Mesendoderm (in vitro differentiated cells): ENCODE data around the gene LRRC4C.

Experiments
- DNase-seq: peaks from one replicate; pipeline ENCODE4 v3.0.0; 2013
- H2AK5ac ChIP-seq: 2 replicates; pipeline ENCODE4 v1.6.1; 2013; ENCODE audit warnings: low read length, inconsistent platforms
- H2BK120ac ChIP-seq: 2 replicates; pipeline ENCODE4 v1.6.1; 2013; ENCODE audit warnings: low read depth, mild to moderate bottlenecking, low read length, moderate library complexity, mixed read lengths
- H2BK15ac ChIP-seq: replicated peaks from 2 replicates; pipeline ENCODE4 v1.6.1; 2013; ENCODE audit warnings: low read depth, mild to moderate bottlenecking, moderate library complexity
- H2BK5ac ChIP-seq: 2 replicates; pipeline ENCODE4 v1.6.1; 2013; ENCODE audit warnings: low read length, inconsistent platforms
- H3K18ac ChIP-seq: 2 replicates; pipeline ENCODE4 v1.6.1; 2013; ENCODE audit warnings: mild to moderate bottlenecking, low read length, mixed read lengths
- H3K23ac ChIP-seq: one replicate; pipeline ENCODE4 v1.6.1; 2013; ENCODE audit warnings: low read length
- H3K27ac ChIP-seq: 2 replicates; pipeline ENCODE4 v1.5.1; 2013; ENCODE audit warnings: low read depth, mild to moderate bottlenecking, inconsistent platforms, low read length, moderate library complexity
- H3K27me3 ChIP-seq: 2 replicates; pipeline ENCODE4 v1.6.1; 2013; ENCODE audit warnings: low read length, control low read depth, mild to moderate bottlenecking, inconsistent platforms; ENCODE audit not compliant: insufficient read depth, poor library complexity
- H3K36me3 ChIP-seq: 2 replicates; pipeline ENCODE4 v1.6.1; 2013; ENCODE audit warnings: low read length, inconsistent platforms; ENCODE audit not compliant: control insufficient read depth, insufficient read depth
- H3K4ac ChIP-seq: one replicate; pipeline ENCODE4 v1.6.1; 2013; ENCODE audit warnings: low read depth, mild to moderate bottlenecking, low read length, moderate library complexity
- H3K4me1 ChIP-seq: 2 replicates; pipeline ENCODE4 v1.6.1; 2013; ENCODE audit warnings: low read depth, low read length, inconsistent platforms; ENCODE audit not compliant: control insufficient read depth
- H3K4me2 ChIP-seq: 2 replicates; pipeline ENCODE4 v1.6.1; 2013; ENCODE audit warnings: low read length
- H3K4me3 ChIP-seq: 2 replicates; pipeline ENCODE4 v1.5.1; 2013; ENCODE audit warnings: mild to moderate bottlenecking, low read length
- H3K56ac ChIP-seq: one replicate; pipeline ENCODE4 v1.6.1; 2013; ENCODE audit warnings: low read length
- H3K79me1 ChIP-seq: 2 replicates; pipeline ENCODE4 v1.6.1; 2013; ENCODE audit warnings: low read length, inconsistent platforms
- H3K79me2 ChIP-seq: 2 replicates; pipeline ENCODE4 v1.6.1; 2013; ENCODE audit warnings: mild to moderate bottlenecking, low read length; ENCODE audit not compliant: control insufficient read depth, insufficient read depth
- H3K9ac ChIP-seq: 2 replicates; pipeline ENCODE4 v1.6.1; 2013; ENCODE audit warnings: low read length, inconsistent platforms
- H4K5ac ChIP-seq: one replicate; pipeline ENCODE4 v1.6.1; 2013; ENCODE audit warnings: low read length
- H4K8ac ChIP-seq: one replicate; pipeline ENCODE4 v1.6.1; 2013; ENCODE audit warnings: low read depth, mild to moderate bottlenecking, control low read depth, low read length, moderate library complexity
- WGBS: extraction: QIAGEN DNeasy Blood & Tissue Kit; methylation state at CpG from one replicate; pipeline ENCODE4 v1.1.7; 2013; ENCODE audit warnings: low lambda C conversion rate, missing lambda C conversion rate; ENCODE audit not compliant: insufficient coverage; ENCODE audit errors: extremely low coverage; 5-methylcytosine and 5-hydroxymethylcytosine counted together

LRRC4C gene

DNA sequence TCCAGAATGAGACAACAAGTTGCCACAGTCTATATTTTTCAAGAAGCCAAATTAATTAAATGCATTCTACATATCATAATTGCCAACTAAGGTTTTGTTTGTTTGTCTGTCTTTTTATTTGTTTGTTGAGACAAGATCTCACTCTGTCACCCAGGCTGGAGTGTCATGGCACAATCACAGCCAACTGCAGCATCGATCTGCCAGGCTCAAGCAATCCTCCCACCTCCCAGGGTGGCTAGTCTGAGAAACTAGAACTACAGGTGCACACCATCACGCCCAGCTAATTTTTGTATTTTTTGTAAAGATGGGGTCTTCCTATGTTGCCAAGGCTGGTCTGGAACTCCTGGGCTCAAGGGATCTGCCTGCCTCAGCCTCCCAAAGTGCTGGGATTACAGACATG, 140.0 kb downstream of the LRRC4C start:
- no peak for DNase-seq
- Histone ChIP-seq H3K79me2 (no peaks in the 10 kb centered on the region), H3K23ac (no peak overlapping the region), H3K9ac (no peak overlapping the region), H3K79me1 (no peaks in the 10 kb centered on the region), H3K18ac (no peak overlapping the region), H3K27me3 (no peaks in the 10 kb centered on the region), H2BK120ac (no peak overlapping the region), H4K8ac (no peak overlapping the region), H3K36me3 (no peaks in the 10 kb centered on the region), H2AK5ac (no peak overlapping the region), H3K4me1 (no peaks in the 10 kb centered on the region), H3K4me2 (no peak overlapping the region), H3K4ac (no peak overlapping the region), H4K5ac (no peak overlapping the region), H2BK15ac (no peak overlapping the region), H3K27ac (no peak overlapping the region), H3K4me3 (no peak overlapping the region), H3K56ac (no peak overlapping the region), H2BK5ac (no peak overlapping the region)
- WGBS = no CpG with 5 or more reads among the region's 2 CpGs

DNA sequence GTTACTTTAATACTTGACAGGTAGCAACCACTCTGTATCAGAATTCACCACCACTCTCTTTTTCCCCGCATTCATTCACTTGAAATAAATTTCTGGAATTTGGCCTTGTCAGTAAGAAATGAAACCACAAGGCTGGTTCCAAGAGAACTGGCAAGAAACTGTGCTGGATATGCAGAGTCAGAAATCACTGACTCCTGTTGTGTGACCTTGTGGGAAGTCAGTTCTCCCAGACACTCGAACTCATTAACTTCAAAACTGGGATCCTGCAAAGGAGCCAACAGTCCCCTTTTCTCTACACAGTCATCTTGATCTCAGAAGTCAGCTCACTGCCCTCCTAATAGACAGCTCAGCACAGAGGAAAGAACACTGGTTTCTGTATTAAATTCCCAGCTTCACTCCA, 142.7 kb downstream of the LRRC4C start:
- Histone ChIP-seq H3K4me2 (no peak overlapping the region), H3K4me1 (no peaks in the 10 kb centered on the region), H3K27me3 (no peaks in the 10 kb centered on the region), H3K56ac (no peak overlapping the region), H3K79me1 (no peaks in the 10 kb centered on the region), H3K4me3 (no peak overlapping the region), H2BK15ac (no peak overlapping the region), H3K27ac (no peak overlapping the region), H4K8ac (no peak overlapping the region), H3K79me2 (no peaks in the 10 kb centered on the region), H3K23ac (no peak overlapping the region), H2BK5ac (no peak overlapping the region), H2AK5ac (no peak overlapping the region), H2BK120ac (no peak overlapping the region), H3K4ac (no peak overlapping the region), H3K9ac (no peak overlapping the region), H3K36me3 (no peaks in the 10 kb centered on the region), H4K5ac (no peak overlapping the region), H3K18ac (no peak overlapping the region)
- DNase-seq = no peak
- no CpG with 5 or more reads among the region's 2 CpGs for WGBS

DNA sequence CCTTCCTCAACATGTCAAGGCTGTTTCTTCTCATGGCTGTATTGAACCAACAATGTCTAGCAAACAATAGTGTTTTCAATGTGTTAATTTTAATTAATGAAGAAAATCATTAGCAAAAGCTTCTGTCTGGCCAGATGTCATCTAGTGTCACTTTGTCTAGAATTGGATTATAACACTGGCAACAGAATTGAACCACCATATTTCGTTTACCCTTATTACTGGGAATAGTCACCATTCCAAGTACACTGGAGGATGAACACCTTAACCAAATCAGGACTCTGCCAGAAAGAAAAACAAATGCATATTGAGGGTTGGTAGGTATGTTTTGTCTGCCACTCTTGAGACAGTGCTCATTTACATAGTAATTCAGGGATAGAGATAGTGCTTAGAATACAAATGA, 146.2 kb downstream of the LRRC4C start:
- no CpG with 5 or more reads among the region's 1 CpG for WGBS
- Histone ChIP-seq H3K18ac (no peak overlapping the region), H3K56ac (no peak overlapping the region), H3K27ac (no peak overlapping the region), H2BK15ac (no peak overlapping the region), H3K23ac (no peak overlapping the region), H3K27me3 (no peaks in the 10 kb centered on the region), H2AK5ac (no peak overlapping the region), H3K4ac (no peak overlapping the region), H3K79me1 (no peaks in the 10 kb centered on the region), H4K8ac (no peak overlapping the region), H2BK120ac (no peak overlapping the region), H3K79me2 (no peaks in the 10 kb centered on the region), H3K4me2 (no peak overlapping the region), H3K9ac (no peak overlapping the region), H4K5ac (no peak overlapping the region), H3K4me1 (peaks cover 2% of the 10 kb centered on the region), H3K4me3 (no peak overlapping the region), H2BK5ac (no peak overlapping the region), H3K36me3 (no peaks in the 10 kb centered on the region)
- DNase-seq = no peak

DNA sequence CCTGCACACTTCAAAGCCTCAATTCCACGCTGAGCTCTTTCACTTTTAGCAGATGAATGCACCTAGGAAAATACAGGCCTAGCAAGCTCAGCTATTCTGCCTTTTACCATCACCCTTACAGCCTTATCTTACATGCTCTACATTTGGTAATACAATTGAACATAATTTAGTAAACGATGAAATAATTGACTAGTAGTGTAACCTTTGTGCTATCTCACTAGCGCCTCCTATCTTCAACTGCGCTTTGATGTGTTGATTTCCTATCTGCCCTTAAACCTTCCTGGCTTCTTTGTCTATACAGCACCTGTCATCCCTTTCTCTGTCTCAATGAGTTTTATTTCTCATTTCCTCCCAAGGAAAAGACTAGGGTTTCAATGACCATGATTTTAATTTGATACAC, 149.7 kb downstream of the LRRC4C start:
- H3K23ac ChIP-seq = no peak overlapping the region
- no peak overlapping the region for H2BK5ac ChIP-seq
- DNase-seq = peak; percentile 55
- H3K79me1 ChIP-seq = no peaks in the 10 kb centered on the region
- H3K27me3 ChIP-seq = no peaks in the 10 kb centered on the region
- no peaks in the 10 kb centered on the region for H3K36me3 ChIP-seq
- H4K8ac ChIP-seq = no peak overlapping the region
- no CpG with 5 or more reads among the region's 4 CpGs for WGBS
- H3K4ac ChIP-seq = no peak overlapping the region
- peaks cover 2% of the 10 kb centered on the region for H3K4me1 ChIP-seq
- H3K4me3 ChIP-seq = no peak overlapping the region
- no peaks in the 10 kb centered on the region for H3K79me2 ChIP-seq
- H3K56ac ChIP-seq = no peak overlapping the region
- H3K4me2 ChIP-seq = no peak overlapping the region
- no peak overlapping the region for H2AK5ac ChIP-seq
- no peak overlapping the region for H4K5ac ChIP-seq
- no peak overlapping the region for H2BK15ac ChIP-seq
- no peak overlapping the region for H2BK120ac ChIP-seq
- no peak overlapping the region for H3K18ac ChIP-seq
- H3K9ac ChIP-seq = no peak overlapping the region
- H3K27ac ChIP-seq = no peak overlapping the region

DNA sequence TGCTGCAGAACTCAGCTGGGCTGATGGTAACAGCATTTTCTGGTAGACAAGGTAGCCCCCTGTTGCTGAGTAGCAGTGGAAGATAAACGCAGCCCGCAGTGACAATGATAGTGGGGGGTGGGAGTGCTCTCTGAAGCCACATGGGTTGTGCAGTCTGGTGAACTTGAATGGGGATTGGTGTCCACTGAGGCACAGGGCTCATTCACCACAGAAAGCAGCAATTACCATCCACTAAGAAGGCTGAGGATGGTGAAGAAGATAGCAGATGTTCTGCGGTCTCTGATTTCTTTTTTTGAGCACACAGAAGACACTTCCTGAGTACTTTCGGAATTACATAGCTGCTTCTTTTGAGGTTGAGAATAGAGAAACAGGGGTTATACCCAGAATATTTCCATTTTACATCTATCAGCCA, 150.3 kb downstream of the LRRC4C start:
- H2BK5ac ChIP-seq = no peak overlapping the region
- no peak overlapping the region for H3K4me2 ChIP-seq
- no peak overlapping the region for H2BK120ac ChIP-seq
- H3K4me3 ChIP-seq = no peak overlapping the region
- H3K79me2 ChIP-seq = no peaks in the 10 kb centered on the region
- no peak overlapping the region for H3K18ac ChIP-seq
- H3K23ac ChIP-seq = no peak overlapping the region
- H3K79me1 ChIP-seq = no peaks in the 10 kb centered on the region
- no peak overlapping the region for H2AK5ac ChIP-seq
- DNase-seq = peak; percentile 50
- WGBS = no CpG with 5 or more reads among the region's 4 CpGs
- no peaks in the 10 kb centered on the region for H3K27me3 ChIP-seq
- H4K8ac ChIP-seq = no peak overlapping the region
- H2BK15ac ChIP-seq = no peak overlapping the region
- H3K4ac ChIP-seq = no peak overlapping the region
- H3K36me3 ChIP-seq = no peaks in the 10 kb centered on the region
- peaks cover 2% of the 10 kb centered on the region for H3K4me1 ChIP-seq
- no peak overlapping the region for H3K9ac ChIP-seq
- H3K27ac ChIP-seq = no peak overlapping the region
- no peak overlapping the region for H4K5ac ChIP-seq
- peak overlapping the region; percentile 47 for H3K56ac ChIP-seq

DNA sequence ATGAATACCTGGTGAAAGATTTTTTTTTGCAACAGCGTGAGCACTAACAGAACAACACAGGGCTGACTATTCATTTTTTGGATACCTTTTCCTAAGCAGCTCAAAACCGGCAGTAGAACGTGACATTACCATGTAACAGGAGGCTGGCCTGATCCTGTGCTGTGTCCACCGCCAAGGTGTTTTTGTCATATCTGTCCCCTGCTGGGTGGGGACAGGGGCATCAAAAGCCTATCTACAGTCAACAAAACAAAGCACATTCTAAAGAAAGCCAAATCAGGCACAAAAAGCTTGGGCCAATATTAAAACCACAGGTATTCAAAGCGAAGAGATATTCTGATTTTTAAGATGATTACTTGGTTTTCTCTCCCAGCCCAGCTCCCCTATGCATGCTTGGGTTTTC, 151.2 kb downstream of the LRRC4C start:
- Histone ChIP-seq H2BK15ac (no peak overlapping the region), H3K79me1 (no peaks in the 10 kb centered on the region), H3K4me2 (no peak overlapping the region), H2BK120ac (no peak overlapping the region), H3K18ac (no peak overlapping the region), H2AK5ac (no peak overlapping the region), H3K27me3 (no peaks in the 10 kb centered on the region), H3K4me1 (peaks cover 2% of the 10 kb centered on the region), H3K36me3 (no peaks in the 10 kb centered on the region), H2BK5ac (no peak overlapping the region), H4K5ac (no peak overlapping the region), H3K23ac (no peak overlapping the region), H3K4ac (no peak overlapping the region), H3K27ac (peak overlapping the region; percentile 49), H3K9ac (no peak overlapping the region), H3K56ac (no peak overlapping the region), H3K79me2 (no peaks in the 10 kb centered on the region), H3K4me3 (no peak overlapping the region), H4K8ac (no peak overlapping the region)
- WGBS = no CpG with 5 or more reads among the region's 5 CpGs
- peak; percentile 59 for DNase-seq
